WTC11 (cell line): ENCODE measurements around the gene HDAC9. TPM values are rescaled to one million over a fixed set of nuclear protein-coding genes. Genes with fewer than 3 reads are reported as not detected.

Experiments
- ATAC-seq: fragments of 200-7000 bp; cut with Tn5 transposase; 2 replicates; pipeline ENCODE4 v1.10.0; 2021; ENCODE audit warnings: mild to moderate bottlenecking, moderate library complexity
- CTCF ChIA-PET: fragments of 300-600 bp; sonication (Branson Sonifier 250); formaldehyde crosslinking; loops from one replicate; lab custom pipeline; 2021; ENCODE audit warnings: antibody characterized with exemption; lab: Charles Lee
- POLR2A ChIA-PET: fragments of 350-600 bp; sonication (Branson Sonifier 250); formaldehyde crosslinking; loops from one replicate; lab custom pipeline; 2021; ENCODE audit warnings: antibody characterized with exemption; lab: Charles Lee
- DNase-seq: peaks from one replicate; pipeline ENCODE4 v3.0.0; 2021; ENCODE audit warnings: low spot score
- H3K27ac Mint-ChIP-seq: 2 replicates; pipeline ENCODE4 v1.8.0; 2021; ENCODE audit warnings: mixed read lengths
- H3K27me3 Mint-ChIP-seq: 2 replicates; pipeline ENCODE4 v1.8.0; 2021; ENCODE audit warnings: low read depth, mild to moderate bottlenecking, moderate library complexity, mixed read lengths
- H3K36me3 Mint-ChIP-seq: 2 replicates; pipeline ENCODE4 v1.8.0; 2021; ENCODE audit warnings: mixed read lengths
- H3K4me1 Mint-ChIP-seq: 2 replicates; pipeline ENCODE4 v1.8.0; 2022; ENCODE audit warnings: mixed read lengths
- H3K4me3 Mint-ChIP-seq: 2 replicates; pipeline ENCODE4 v1.8.0; 2021; ENCODE audit warnings: mild to moderate bottlenecking, moderate library complexity, mixed read lengths
- H3K9me3 Mint-ChIP-seq: 2 replicates; pipeline ENCODE4 v1.8.0; 2021; ENCODE audit warnings: mixed read lengths
- E2F1 ChIP-seq: sonication (generic); formaldehyde crosslinking; IDR thresholded peaks from 2 replicates; pipeline ENCODE4 v1.8.0; 2022; ENCODE audit warnings: mild to moderate bottlenecking, missing genetic modification reagents
- ELF4 ChIP-seq: sonication (generic); formaldehyde crosslinking; IDR thresholded peaks from 2 replicates; pipeline ENCODE4 v1.8.1; 2022; ENCODE audit warnings: low read depth, mild to moderate bottlenecking, moderate library complexity, missing genetic modification reagents
- GTF2I ChIP-seq: fragments of 250-450 bp; sonication (Bioruptor Pico); conservative IDR thresholded peaks from 2 replicates; pipeline ENCODE4 v1.4.0; 2021; ENCODE audit warnings: mild to moderate bottlenecking
- IRF2 ChIP-seq: sonication (generic); formaldehyde crosslinking; IDR thresholded peaks from 2 replicates; pipeline ENCODE4 v1.8.0; 2022; ENCODE audit warnings: low read depth, missing genetic modification reagents, borderline replicate concordance
- MYBL2 ChIP-seq: sonication (generic); formaldehyde crosslinking; IDR thresholded peaks from 2 replicates; pipeline ENCODE4 v1.8.1; 2023; ENCODE audit warnings: mild to moderate bottlenecking, moderate library complexity, missing genetic modification reagents
- NFYB ChIP-seq: sonication (generic); formaldehyde crosslinking; conservative IDR thresholded peaks from 2 replicates; pipeline ENCODE4 v1.8.0; 2022; ENCODE audit warnings: low read depth, missing genetic modification reagents
- SP1 ChIP-seq: sonication (generic); formaldehyde crosslinking; conservative IDR thresholded peaks from 2 replicates; pipeline ENCODE4 v1.8.1; 2022; ENCODE audit warnings: missing genetic modification reagents
- TEAD1 ChIP-seq: sonication (generic); formaldehyde crosslinking; IDR thresholded peaks from 2 replicates; pipeline ENCODE4 v1.8.0; 2022; ENCODE audit warnings: mild to moderate bottlenecking, missing genetic modification reagents
- ZBTB43 ChIP-seq: sonication (generic); formaldehyde crosslinking; IDR thresholded peaks from 2 replicates; pipeline ENCODE4 v1.8.1; 2023; ENCODE audit warnings: mild to moderate bottlenecking, missing genetic modification reagents
- ZNF263 ChIP-seq: sonication (generic); formaldehyde crosslinking; IDR thresholded peaks from 2 replicates; pipeline ENCODE4 v1.8.1; 2022; ENCODE audit warnings: low read depth, mild to moderate bottlenecking, moderate library complexity, missing genetic modification reagents
- ZNF425 ChIP-seq: fragments of 250-450 bp; sonication (Bioruptor Pico); conservative IDR thresholded peaks from 2 replicates; pipeline ENCODE4 v1.9.0; 2021; ENCODE audit warnings: mild to moderate bottlenecking
- total RNA-seq: library from RNA; stranded (reverse); gene quantifications from 3 replicates; pipeline ENCODE4 v1.2.3, GENCODE V29; 2021
- TF ChIP-seq, protein P1 (sequence below): sonication (generic); formaldehyde crosslinking; IDR thresholded peaks from 2 replicates; pipeline ENCODE4 v1.8.1; 2023; ENCODE audit warnings: mild to moderate bottlenecking, missing genetic modification reagents, moderate library complexity
- TF ChIP-seq, protein P2 (sequence below): fragments of 250-450 bp; sonication (Bioruptor Pico); IDR thresholded peaks from 2 replicates; pipeline ENCODE4 v1.9.0; 2021; ENCODE audit warnings: moderate library complexity, mild to moderate bottlenecking, inconsistent platforms, borderline replicate concordance
- TF ChIP-seq, protein P3 (sequence below): sonication (generic); formaldehyde crosslinking; IDR thresholded peaks from 2 replicates; pipeline ENCODE4 v1.8.0; 2023; ENCODE audit warnings: missing genetic modification reagents

The HDAC9 gene
- total RNA-seq, 1 experiment from 2014 or later, result 18.8 TPM

- no peak for ATAC-seq
- no peak overlapping the region for H3K27ac Mint-ChIP-seq
- TF ChIP-seq E2F1 (CRISPR knock-in tag) (no peak), TEAD1 (CRISPR knock-in tag) (no peak)
- DNase-seq, result no peak
- H3K36me3 Mint-ChIP-seq, result no peaks in the 10 kb centered on the region
- H3K4me1 Mint-ChIP-seq, result peaks cover 35% of the 10 kb centered on the region
- H3K9me3 Mint-ChIP-seq, result no peaks in the 10 kb centered on the region
- ChIA-PET CTCF (no interaction called here), POLR2A (no interaction called here)
- H3K27me3 Mint-ChIP-seq, result no peaks in the 10 kb centered on the region
- no peak overlapping the region for H3K4me3 Mint-ChIP-seq
Observed at GRCh38 chr7:18796216-18796615, 300.7 kb downstream of the HDAC9 start.

- no peak for DNase-seq
Observed at GRCh38 chr7:18798088-18798906, 302.7 kb downstream of the HDAC9 start.

GRCh38 chr7:18799899-18800298, 304.4 kb downstream of the HDAC9 start:
- H3K27ac Mint-ChIP-seq, result no peak overlapping the region

More at GRCh38 chr7:18798088-18798906, 302.7 kb downstream of the HDAC9 start:
- Mint-ChIP-seq H3K4me3 (no peak overlapping the region), H3K27me3 (no peaks in the 10 kb centered on the region), H3K36me3 (no peaks in the 10 kb centered on the region), H3K27ac (peak overlapping the region; percentile 60; the same call in 1 of the 2 replicates), H3K4me1 (peaks cover 27% of the 10 kb centered on the region), H3K9me3 (no peaks in the 10 kb centered on the region)
- peak; percentile 57; the same call in 1 of the 2 replicates for ATAC-seq
- ChIA-PET POLR2A (interaction anchor here (0.7 kb wide), 1 partner anchor 15 kb away, joined by 3 read pairs; no protein-coding TSS in a partner anchor), CTCF (interaction anchor here (0.7 kb wide), 1 partner anchor 1645 kb away, joined by 3 read pairs; no protein-coding TSS in a partner anchor)
- no peak for TF ChIP-seq ZNF263 (CRISPR knock-in tag)
- TF ChIP-seq ELF4 (CRISPR knock-in tag), result no peak
- TF ChIP-seq MYBL2 (CRISPR knock-in tag), result no peak
- no peak for TF ChIP-seq IRF2 (CRISPR knock-in tag)
- TF ChIP-seq, protein P1, sequence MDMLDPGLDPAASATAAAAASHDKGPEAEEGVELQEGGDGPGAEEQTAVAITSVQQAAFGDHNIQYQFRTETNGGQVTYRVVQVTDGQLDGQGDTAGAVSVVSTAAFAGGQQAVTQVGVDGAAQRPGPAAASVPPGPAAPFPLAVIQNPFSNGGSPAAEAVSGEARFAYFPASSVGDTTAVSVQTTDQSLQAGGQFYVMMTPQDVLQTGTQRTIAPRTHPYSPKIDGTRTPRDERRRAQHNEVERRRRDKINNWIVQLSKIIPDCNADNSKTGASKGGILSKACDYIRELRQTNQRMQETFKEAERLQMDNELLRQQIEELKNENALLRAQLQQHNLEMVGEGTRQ, result no peak
- no peak for TF ChIP-seq GTF2I (CRISPR knock-in tag)
- TF ChIP-seq, protein P2, sequence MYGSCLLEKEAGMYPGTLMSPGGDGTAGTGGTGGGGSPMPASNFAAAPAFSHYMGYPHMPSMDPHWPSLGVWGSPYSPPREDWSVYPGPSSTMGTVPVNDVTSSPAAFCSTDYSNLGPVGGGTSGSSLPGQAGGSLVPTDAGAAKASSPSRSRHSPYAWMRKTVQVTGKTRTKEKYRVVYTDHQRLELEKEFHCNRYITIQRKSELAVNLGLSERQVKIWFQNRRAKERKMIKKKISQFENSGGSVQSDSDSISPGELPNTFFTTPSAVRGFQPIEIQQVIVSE (CRISPR knock-in tag), result no peak
- no peak for TF ChIP-seq NFYB (CRISPR knock-in tag)
- TF ChIP-seq, protein P3, sequence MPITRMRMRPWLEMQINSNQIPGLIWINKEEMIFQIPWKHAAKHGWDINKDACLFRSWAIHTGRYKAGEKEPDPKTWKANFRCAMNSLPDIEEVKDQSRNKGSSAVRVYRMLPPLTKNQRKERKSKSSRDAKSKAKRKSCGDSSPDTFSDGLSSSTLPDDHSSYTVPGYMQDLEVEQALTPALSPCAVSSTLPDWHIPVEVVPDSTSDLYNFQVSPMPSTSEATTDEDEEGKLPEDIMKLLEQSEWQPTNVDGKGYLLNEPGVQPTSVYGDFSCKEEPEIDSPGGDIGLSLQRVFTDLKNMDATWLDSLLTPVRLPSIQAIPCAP, result no peak
- no peak for TF ChIP-seq ZBTB43

More at GRCh38 chr7:18799899-18800298, 304.4 kb downstream of the HDAC9 start:
- DNase-seq (no peak), ATAC-seq (no peak)
- Mint-ChIP-seq H3K36me3 (no peaks in the 10 kb centered on the region), H3K4me3 (no peak overlapping the region), H3K4me1 (peaks cover 15% of the 10 kb centered on the region), H3K9me3 (no peaks in the 10 kb centered on the region), H3K27me3 (no peaks in the 10 kb centered on the region)
- TF ChIP-seq ELF4 (CRISPR knock-in tag) (no peak), ZNF263 (CRISPR knock-in tag) (no peak), SP1 (CRISPR knock-in tag) (no peak), ZNF425 (CRISPR knock-in tag) (no peak)
- CTCF ChIA-PET, result no interaction called here
- POLR2A ChIA-PET, result no interaction called here
